K562 (cell line): Measurements from ENCODE around the gene CHCHD6. TPM values are rescaled to one million over a fixed set of nuclear protein-coding genes. Genes with fewer than 3 reads are reported as not detected.

Source experiments
- ATAC-seq: fragments of 200-7000 bp; cut with Tn5 transposase; 3 replicates; pipeline ENCODE4 v1.9.1; 2020; ENCODE audit warnings: moderate library complexity
- BruUV-seq: library from RNA; stranded (reverse); fragments of 400-500 nt; replicated peaks from 2 replicates; lab custom pipeline; 2021; lab: Mats Ljungman, UMichigan
- CTCF ChIA-PET: fragments of 300-600 bp; formaldehyde crosslinking; extraction: SDS; loops from one replicate; lab custom pipeline; 2021; ENCODE audit warnings: low intra/inter-chr PET ratio; lab: Yijun Ruan, JAX
- POLR2A ChIA-PET: fragments of 300-600, 350-650 bp; sonication (Branson Sonifier 250); formaldehyde crosslinking; extraction: SDS; loops from one replicate; lab custom pipeline; 2021; ENCODE audit warnings: antibody characterized with exemption, inconsistent platforms; lab: Yijun Ruan, JAX
- DNase-seq, 4 experiments: peaks; one replicate each; pipeline versions ENCODE4 v3.0.0 to v3.0.0-alpha.2; 2011 to 2018; ENCODE audit warnings: low spot score in 3 of 4, mixed read lengths in 3 of 4; ENCODE audit errors: extremely low read depth in 1 of 4
- FAIRE-seq: peaks from 2 replicates; lab custom pipeline; 2011; peaks lifted over from hg19 to GRCh38; lab: Jason Lieb, UNC
- H2AFZ ChIP-seq: 2 replicates; pipeline ENCODE4 v1.6.0; 2011; ENCODE audit warnings: low read depth, low read length, control low read depth, inconsistent platforms
- H3K27ac ChIP-seq: fragments of 200-600 bp; 3 replicates; pipeline ENCODE4 v1.8.0; 2011; ENCODE audit warnings: low read depth, mild to moderate bottlenecking, control low read depth, inconsistent platforms, low read length, moderate library complexity, mixed read lengths; ENCODE audit errors: extremely low read depth
- H3K27me3 ChIP-seq, 2 experiments: fragments of 300-600 bp in 1 of 2; 2 replicates in 1 of 2; 3 replicates in 1 of 2; pipeline versions ENCODE4 v1.6.0 to v1.8.0; 2011; ENCODE audit warnings: inconsistent platforms in 2 of 2, low read length in 2 of 2, mild to moderate bottlenecking in 1 of 2, mixed read lengths in 1 of 2, moderate library complexity in 1 of 2; ENCODE audit not compliant: control insufficient read depth in 2 of 2, insufficient read depth in 2 of 2
- H3K36me3 ChIP-seq: fragments of 300-600 bp; 3 replicates; pipeline ENCODE4 v1.8.0; 2011; ENCODE audit warnings: mild to moderate bottlenecking, low read length, inconsistent platforms; ENCODE audit not compliant: control insufficient read depth, insufficient read depth
- H3K4me1 ChIP-seq, 2 experiments: fragments of 200-600 bp in 1 of 2; replicated peaks in 1 of 2; 2 replicates in 1 of 2; 3 replicates in 1 of 2; pipeline versions ENCODE4 v1.5.1 to v1.8.0; 2011; ENCODE audit warnings: inconsistent platforms in 2 of 2, low read length in 2 of 2, mild to moderate bottlenecking in 1 of 2, mixed read lengths in 1 of 2, moderate library complexity in 1 of 2; ENCODE audit not compliant: control insufficient read depth in 2 of 2, insufficient read depth in 2 of 2
- H3K4me2 ChIP-seq: 2 replicates; pipeline ENCODE4 v1.6.1; 2011; ENCODE audit warnings: low read length, control low read depth, inconsistent platforms, mixed read lengths; ENCODE audit not compliant: insufficient read depth
- H3K4me3 ChIP-seq: fragments of 200-600 bp; sonication (generic), shearing (Covaris generic); 2 replicates; pipeline ENCODE4 v1.5.1; 2016; ENCODE audit warnings: control low read depth, inconsistent platforms
- H3K79me2 ChIP-seq: fragments of 200-600 bp; 3 replicates; pipeline ENCODE4 v1.8.0; 2011; ENCODE audit warnings: low read length, inconsistent platforms; ENCODE audit not compliant: control insufficient read depth, insufficient read depth
- H3K9ac ChIP-seq, 2 experiments: 2 replicates each; pipeline versions ENCODE4 v1.6.0 to v1.6.1; 2011; ENCODE audit warnings: low read depth in 2 of 2, low read length in 2 of 2, control low read depth in 1 of 2, inconsistent platforms in 1 of 2, mild to moderate bottlenecking in 1 of 2, mixed read lengths in 1 of 2; ENCODE audit not compliant: insufficient read depth in 1 of 2
- H3K9me1 ChIP-seq: one replicate; pipeline ENCODE4 v1.6.0; 2011; ENCODE audit warnings: inconsistent platforms, mild to moderate bottlenecking, low read length, moderate library complexity; ENCODE audit not compliant: control insufficient read depth, insufficient read depth
- H3K9me3 ChIP-seq: replicated peaks from 2 replicates; pipeline ENCODE4 v1.5.1; 2011; ENCODE audit warnings: low read depth, low read length, inconsistent platforms; ENCODE audit not compliant: control insufficient read depth, insufficient read depth
- H4K20me1 ChIP-seq: replicated peaks from 2 replicates; pipeline ENCODE4 v1.6.1; 2011; ENCODE audit warnings: low read length, inconsistent platforms, mixed read lengths; ENCODE audit not compliant: control insufficient read depth, insufficient read depth
- EWSR1 ChIP-seq: fragments of 450-650 bp; IDR thresholded peaks from 2 replicates; pipeline ENCODE4 v1.6.1; 2018; ENCODE audit warnings: borderline replicate concordance, mild to moderate bottlenecking, low read depth, moderate library complexity; ENCODE audit not compliant: partially characterized antibody
- GTF2F1 ChIP-seq: IDR thresholded peaks from 2 replicates; pipeline ENCODE4 v1.6.1; 2011; ENCODE audit warnings: low read depth, low read length, improper control_type of control experiment
- HNRNPL ChIP-seq: fragments of 200-400 bp; formaldehyde crosslinking; IDR thresholded peaks from 2 replicates; pipeline ENCODE4 v1.6.1; 2017; ENCODE audit warnings: low read depth, mild to moderate bottlenecking, low read length
- HOXB6 ChIP-seq: fragments of 250-450 bp; sonication (Bioruptor Pico); IDR thresholded peaks from 2 replicates; pipeline ENCODE4 v1.5.1; 2022; ENCODE audit warnings: mild to moderate bottlenecking, borderline replicate concordance
- MCM5 ChIP-seq: fragments of 450-650 bp; IDR thresholded peaks from 2 replicates; pipeline ENCODE4 v1.6.1; 2016; ENCODE audit warnings: low read depth
- SAP30 ChIP-seq: fragments of 200-600 bp; sonication (generic); IDR thresholded peaks from 2 replicates; pipeline ENCODE4 v1.6.1; 2012; ENCODE audit warnings: borderline replicate concordance, low read depth, mild to moderate bottlenecking, moderate library complexity, low read length, control low read depth, inconsistent platforms; ENCODE audit not compliant: insufficient read depth, poor library complexity, severe bottlenecking
- SIRT6 ChIP-seq: IDR thresholded peaks from one replicate; pipeline ENCODE4 v1.6.1; 2012; ENCODE audit warnings: low read depth, mild to moderate bottlenecking, control low read depth, inconsistent platforms, low read length, moderate library complexity
- ZKSCAN1 ChIP-seq: fragments of 150-350 bp; IDR thresholded peaks from 2 replicates; pipeline ENCODE4 v1.6.1; 2016; ENCODE audit warnings: low read depth, low read length
- WGBS: fragments of 100-300 bp; shearing (Covaris generic); methylation state at CpG from one replicate; pipeline ENCODE4 v1.1.6; 2016; ENCODE audit warnings: low coverage, mixed read lengths; ENCODE audit not compliant: insufficient coverage; ENCODE audit errors: missing lambda C conversion rate; 5-methylcytosine and 5-hydroxymethylcytosine counted together
- in situ Hi-C: fragments of 300-500 bp; cut with MboI; formaldehyde crosslinking; loops from 4 replicates; pipeline ENCODE4 v1.15.0; 2018; ENCODE audit warnings: inconsistent platforms, mixed read lengths
- intact Hi-C: fragments of 100-400 bp; cut with micrococcal nuclease; formaldehyde crosslinking; loops from 2 replicates; pipeline ENCODE4 v1.14.2; 2022
- polyA plus RNA-seq, 8 experiments: library from polyadenylated mRNA; depleted of rRNA in 4 of 8; stranded (reverse) in 5 of 8; unstranded in 3 of 8; fragments of >200 nt; fragmentation: Nextera tagmentation in 2 of 8; fragmentation: Illumina TruSeq in 1 of 8; extraction: Ambion mirVana in 2 of 8; extraction: Trizol in 1 of 8; gene quantifications; 2 replicates each; pipeline versions ENCODE4 v1.2.1 to v1.2.3, GENCODE V29; 2011 to 2014; ENCODE audit warnings: inconsistent platforms in 1 of 8, missing spikeins in 1 of 8
- total RNA-seq, 7 experiments: library from RNA; depleted of rRNA in 6 of 7; stranded (reverse); fragments of >200 nt in 6 of 7; fragmentation: Illumina TruSeq in 2 of 7; extraction: Trizol in 2 of 7; gene quantifications; 2 replicates each; pipeline versions ENCODE4 v1.2.1 to v1.2.3, GENCODE V29; 2011 to 2021; ENCODE audit warnings: low replicate concordance in 1 of 7
- TF ChIP-seq, protein P1 (sequence below): fragments of 250-450 bp; sonication (Bioruptor Pico); IDR thresholded peaks from 2 replicates; pipeline ENCODE4 v1.5.1; 2021; ENCODE audit warnings: mild to moderate bottlenecking

The CHCHD6 gene
- total and polyA plus RNA-seq, 9 of the 15 experiments (the other 6 are each of a cell fraction or from before 2014, with no cell fraction given) = 4.6 to 18.6 (median 10.9) TPM

DNA sequence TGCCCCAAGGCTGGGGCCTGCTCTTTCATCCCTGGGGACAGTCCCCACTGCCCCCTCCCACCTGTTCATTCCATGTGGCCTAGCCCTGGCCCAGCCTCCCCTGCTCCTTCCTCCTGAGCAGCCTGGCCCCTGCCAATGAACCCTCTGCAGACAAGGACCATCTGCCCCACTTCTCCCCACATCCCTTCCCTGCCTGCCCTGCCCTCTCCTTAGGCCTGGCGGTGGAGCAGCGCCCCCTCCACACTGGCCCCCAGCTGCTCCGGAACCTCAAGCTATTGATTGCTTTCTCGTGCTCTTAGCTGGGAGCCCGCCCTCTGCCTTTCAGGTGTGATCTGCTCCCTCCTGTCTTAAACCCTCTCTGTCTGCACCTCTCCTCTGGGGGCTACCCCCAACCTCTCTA is 286.9 kb downstream of the CHCHD6 start:
- peaks cover 39% of the 10 kb centered on the region for H4K20me1 ChIP-seq
- peaks cover 8 to 56% of the 10 kb centered on the region in 2 experiments for H3K4me1 ChIP-seq
- H3K4me3 ChIP-seq = no peak overlapping the region
- no peak overlapping the region for H2AFZ ChIP-seq
- H3K9me1 ChIP-seq = peaks cover 15% of the 10 kb centered on the region
- no peaks in the 10 kb centered on the region for H3K27me3 ChIP-seq
- ChIA-PET POLR2A (no interaction called here), CTCF (no interaction called here)
- H3K36me3 ChIP-seq = peaks cover 64% of the 10 kb centered on the region; the same call in 2 of the 3 replicates
- H3K4me2 ChIP-seq = no peak overlapping the region
- DNase-seq (no peak), FAIRE-seq (no peak), ATAC-seq (no peak)
- in situ Hi-C loops (no loop called here), intact Hi-C loops (no loop called here)
- BruUV-seq = no TSS peak
- H3K9me3 ChIP-seq = no peaks in the 10 kb centered on the region
- TF ChIP-seq SIRT6 (no peak), HOXB6 (CRISPR knock-in tag) (no peak), ZKSCAN1 (no peak), HNRNPL (no peak), EWSR1 (no peak), SAP30 (no peak), GTF2F1 (no peak), MCM5 (no peak)
- TF ChIP-seq, protein P1, sequence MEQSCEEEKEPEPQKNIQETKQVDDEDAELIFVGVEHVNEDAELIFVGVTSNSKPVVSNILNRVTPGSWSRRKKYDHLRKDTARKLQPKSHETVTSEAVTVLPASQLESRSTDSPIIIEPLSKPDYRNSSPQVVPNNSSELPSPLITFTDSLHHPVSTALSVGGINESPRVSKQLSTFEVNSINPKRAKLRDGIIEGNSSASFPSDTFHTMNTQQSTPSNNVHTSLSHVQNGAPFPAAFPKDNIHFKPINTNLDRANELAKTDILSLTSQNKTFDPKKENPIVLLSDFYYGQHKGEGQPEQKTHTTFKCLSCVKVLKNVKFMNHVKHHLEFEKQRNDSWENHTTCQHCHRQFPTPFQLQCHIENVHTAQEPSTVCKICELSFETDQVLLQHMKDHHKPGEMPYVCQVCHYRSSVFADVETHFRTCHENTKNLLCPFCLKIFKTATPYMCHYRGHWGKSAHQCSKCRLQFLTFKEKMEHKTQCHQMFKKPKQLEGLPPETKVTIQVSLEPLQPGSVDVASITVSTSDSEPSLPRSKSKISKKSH (CRISPR knock-in tag) = no peak
- H3K27ac ChIP-seq = no peak overlapping the region
- no peak overlapping the region for H3K9ac ChIP-seq
- WGBS = 81% methylated on average over 4 of the region's 5 CpGs
- peaks cover 82% of the 10 kb centered on the region for H3K79me2 ChIP-seq
